ENCODE measurements around the gene TCF12.

Gene TCF12

GRCh38 chr15:57215326-57215725 is 296.9 kb downstream of the TCF12 start:
- Histone ChIP-seq H3F3A (ENCODE audit: low read depth) (no peaks in the 10 kb centered on the region), H3K27me3 (ENCODE audit: insufficient read depth, low read length, poor library complexity, severe bottlenecking) (no peaks in the 10 kb centered on the region)
- TF ChIP-seq, protein P1, sequence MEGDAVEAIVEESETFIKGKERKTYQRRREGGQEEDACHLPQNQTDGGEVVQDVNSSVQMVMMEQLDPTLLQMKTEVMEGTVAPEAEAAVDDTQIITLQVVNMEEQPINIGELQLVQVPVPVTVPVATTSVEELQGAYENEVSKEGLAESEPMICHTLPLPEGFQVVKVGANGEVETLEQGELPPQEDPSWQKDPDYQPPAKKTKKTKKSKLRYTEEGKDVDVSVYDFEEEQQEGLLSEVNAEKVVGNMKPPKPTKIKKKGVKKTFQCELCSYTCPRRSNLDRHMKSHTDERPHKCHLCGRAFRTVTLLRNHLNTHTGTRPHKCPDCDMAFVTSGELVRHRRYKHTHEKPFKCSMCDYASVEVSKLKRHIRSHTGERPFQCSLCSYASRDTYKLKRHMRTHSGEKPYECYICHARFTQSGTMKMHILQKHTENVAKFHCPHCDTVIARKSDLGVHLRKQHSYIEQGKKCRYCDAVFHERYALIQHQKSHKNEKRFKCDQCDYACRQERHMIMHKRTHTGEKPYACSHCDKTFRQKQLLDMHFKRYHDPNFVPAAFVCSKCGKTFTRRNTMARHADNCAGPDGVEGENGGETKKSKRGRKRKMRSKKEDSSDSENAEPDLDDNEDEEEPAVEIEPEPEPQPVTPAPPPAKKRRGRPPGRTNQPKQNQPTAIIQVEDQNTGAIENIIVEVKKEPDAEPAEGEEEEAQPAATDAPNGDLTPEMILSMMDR (conservative IDR thresholded peaks at IDR 0.05; ENCODE audit: low read length) = no peak

GRCh38 chr15:57215881-57216280 is 297.4 kb downstream of the TCF12 start:
- Histone ChIP-seq H3K79me2 (ENCODE audit: insufficient read depth, low read length) (no peaks in the 10 kb centered on the region), H3K9me3 (ENCODE audit: insufficient read depth, low read depth, low read length) (no peaks in the 10 kb centered on the region), H3F3A (ENCODE audit: low read depth) (no peaks in the 10 kb centered on the region), H3K4me2 (ENCODE audit: low read depth, low read length, poor library complexity, severe bottlenecking) (no peak overlapping the region), H3K4me3 (ENCODE audit: low read length, poor library complexity, severe bottlenecking) (no peak overlapping the region), H2AFZ (ENCODE audit: low read length) (no peak overlapping the region), H3K4me1 (ENCODE audit: insufficient read depth, low read length, poor library complexity, severe bottlenecking) (peaks cover 14% of the 10 kb centered on the region), H3K36me3 (ENCODE audit: insufficient read depth, low read length) (no peaks in the 10 kb centered on the region), H3K9me2 (replicated peaks; ENCODE audit: low read depth, low read length) (no peaks in the 10 kb centered on the region), H3K9ac (ENCODE audit: low read depth, low read length, poor library complexity, severe bottlenecking) (no peak overlapping the region), H4K20me1 (ENCODE audit: insufficient read depth, low read length, poor library complexity, severe bottlenecking) (peaks cover 58% of the 10 kb centered on the region), H3K27me3 (ENCODE audit: insufficient read depth, low read length, poor library complexity, severe bottlenecking) (no peaks in the 10 kb centered on the region)
- TF ChIP-seq, protein P1 (conservative IDR thresholded peaks at IDR 0.05; ENCODE audit: low read length) = no peak
- TF ChIP-seq EZH2phosphoT487 (IDR thresholded peaks at IDR 0.05; ENCODE audit: borderline replicate concordance) = no peak

More at GRCh38 chr15:57215326-57215725, 296.9 kb downstream of the TCF12 start:
- H2AFZ ChIP-seq (ENCODE audit: low read length) = no peak overlapping the region
- H3K79me2 ChIP-seq (ENCODE audit: insufficient read depth, low read length) = no peaks in the 10 kb centered on the region
- H3K36me3 ChIP-seq (ENCODE audit: insufficient read depth, low read length) = no peaks in the 10 kb centered on the region
- peaks cover 53% of the 10 kb centered on the region for H4K20me1 ChIP-seq (ENCODE audit: insufficient read depth, low read length, poor library complexity, severe bottlenecking)
- no peaks in the 10 kb centered on the region for H3K9me2 ChIP-seq (replicated peaks; ENCODE audit: low read depth, low read length)
- H3K9me3 ChIP-seq (ENCODE audit: insufficient read depth, low read depth, low read length) = no peaks in the 10 kb centered on the region
- H3K4me3 ChIP-seq (ENCODE audit: low read length, poor library complexity, severe bottlenecking) = no peak overlapping the region
- H3K4me1 ChIP-seq (ENCODE audit: insufficient read depth, low read length, poor library complexity, severe bottlenecking) = peaks cover 14% of the 10 kb centered on the region
- H3K4me2 ChIP-seq (ENCODE audit: low read depth, low read length, poor library complexity, severe bottlenecking) = no peak overlapping the region
- H3K9ac ChIP-seq (ENCODE audit: low read depth, low read length, poor library complexity, severe bottlenecking) = no peak overlapping the region

DNA sequence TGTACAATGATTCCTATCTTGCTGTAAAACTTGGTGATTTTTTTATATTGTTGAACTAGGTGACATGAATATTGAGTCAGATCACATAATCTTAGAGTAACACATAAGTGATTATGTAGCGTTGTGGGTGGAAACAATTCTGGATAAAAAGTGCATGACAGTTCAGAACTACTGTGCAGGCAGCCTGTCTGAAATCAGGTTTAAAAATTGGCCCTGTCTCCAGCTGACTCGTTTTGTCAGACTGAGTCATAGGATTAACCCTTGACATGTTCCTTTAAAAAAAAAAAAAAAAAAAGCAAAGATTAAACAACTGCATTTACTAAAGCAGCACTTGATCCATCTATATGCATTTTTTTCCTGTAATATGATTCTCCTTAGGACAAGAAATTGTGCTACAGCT is 297.8 kb downstream of the TCF12 start:
- no peak overlapping the region for H3K4me3 ChIP-seq (ENCODE audit: low read length, poor library complexity, severe bottlenecking)
- no peaks in the 10 kb centered on the region for H3K79me2 ChIP-seq (ENCODE audit: insufficient read depth, low read length)
- peaks cover 58% of the 10 kb centered on the region for H4K20me1 ChIP-seq (ENCODE audit: insufficient read depth, low read length, poor library complexity, severe bottlenecking)
- no peaks in the 10 kb centered on the region for H3K27me3 ChIP-seq (ENCODE audit: insufficient read depth, low read length, poor library complexity, severe bottlenecking)
- peaks cover 14% of the 10 kb centered on the region for H3K4me1 ChIP-seq (ENCODE audit: insufficient read depth, low read length, poor library complexity, severe bottlenecking)
- no peak overlapping the region for H3K9ac ChIP-seq (ENCODE audit: low read depth, low read length, poor library complexity, severe bottlenecking)
- H2AFZ ChIP-seq (ENCODE audit: low read length) = no peak overlapping the region
- H3K9me2 ChIP-seq (replicated peaks; ENCODE audit: low read depth, low read length) = no peaks in the 10 kb centered on the region
- no peaks in the 10 kb centered on the region for H3K36me3 ChIP-seq (ENCODE audit: insufficient read depth, low read length)
- no peaks in the 10 kb centered on the region for H3K9me3 ChIP-seq (ENCODE audit: insufficient read depth, low read depth, low read length)
- no peak overlapping the region for H3K4me2 ChIP-seq (ENCODE audit: low read depth, low read length, poor library complexity, severe bottlenecking)
- no peaks in the 10 kb centered on the region for H3F3A ChIP-seq (ENCODE audit: low read depth)
- TF ChIP-seq EZH2phosphoT487 (IDR thresholded peaks at IDR 0.05; ENCODE audit: borderline replicate concordance) = no peak
- TF ChIP-seq, protein P1 (conservative IDR thresholded peaks at IDR 0.05; ENCODE audit: low read length) = no peak
